AG09309 (cell line): ENCODE results near the gene COA8.

ENCODE experiments used
- DNase-seq: peaks from one replicate; pipeline ENCODE4 v3.0.0-alpha.2; 2010; ENCODE audit warnings: low read depth
- H3K4me3 ChIP-seq: 2 replicates; pipeline ENCODE4 v1.5.1; 2011; ENCODE audit warnings: mild to moderate bottlenecking, low read depth, low read length, moderate library complexity; ENCODE audit not compliant: control insufficient read depth
- CTCF ChIP-seq: IDR thresholded peaks from 2 replicates; pipeline ENCODE4 v1.5.1; 2011; ENCODE audit warnings: mild to moderate bottlenecking, low read depth, low read length, inconsistent platforms; ENCODE audit not compliant: insufficient read depth, control insufficient read depth; ENCODE audit errors: missing control alignments

COA8 gene

GRCh38 chr14:103534576-103535061 is 28.1 kb upstream of the COA8 start:
- TF ChIP-seq CTCF, result no peak
- H3K4me3 ChIP-seq, result no peak overlapping the region
- no peak for DNase-seq

DNA sequence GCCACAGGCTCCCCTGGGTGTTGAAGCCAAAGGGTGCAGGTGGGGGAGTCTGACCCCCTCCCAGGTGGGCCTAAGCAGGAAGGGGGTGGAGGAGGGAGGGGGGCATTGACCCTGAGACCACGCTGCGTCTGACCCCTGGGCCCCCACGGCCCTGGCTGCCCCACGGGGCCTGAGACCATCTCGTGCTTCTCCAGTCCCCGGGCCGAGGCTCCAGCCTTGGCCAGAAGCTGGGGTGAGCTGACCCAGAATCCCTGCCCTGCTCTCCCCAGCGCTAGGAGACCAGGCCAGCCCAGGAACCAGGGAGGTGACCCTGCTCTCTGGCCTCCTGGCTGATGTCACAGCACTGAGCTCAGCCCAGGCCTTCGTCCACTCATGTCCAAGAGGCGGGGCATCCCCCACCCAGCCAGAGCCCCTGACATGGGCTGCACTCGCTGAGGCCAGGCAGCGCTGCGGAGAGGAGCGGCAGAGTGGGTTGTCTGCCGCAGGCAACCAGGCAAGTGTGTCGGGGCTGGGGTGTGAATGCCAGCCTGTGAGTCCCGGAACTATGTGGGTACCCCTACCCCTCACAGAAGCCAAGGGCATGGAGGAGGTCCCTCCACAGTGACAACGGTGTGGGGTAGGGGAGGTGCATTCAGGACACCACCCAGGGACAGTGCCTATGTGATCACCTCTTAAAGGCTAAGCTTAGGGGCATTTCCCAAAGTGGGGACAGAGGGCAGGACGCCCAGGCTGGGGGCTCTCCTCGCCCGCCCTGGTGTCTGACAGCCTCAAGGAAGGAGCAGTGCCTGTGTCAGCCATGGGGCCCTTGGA is 27.5 kb upstream of the COA8 start:
- no peak for DNase-seq
- no peak for TF ChIP-seq CTCF
- no peak overlapping the region for H3K4me3 ChIP-seq

DNA sequence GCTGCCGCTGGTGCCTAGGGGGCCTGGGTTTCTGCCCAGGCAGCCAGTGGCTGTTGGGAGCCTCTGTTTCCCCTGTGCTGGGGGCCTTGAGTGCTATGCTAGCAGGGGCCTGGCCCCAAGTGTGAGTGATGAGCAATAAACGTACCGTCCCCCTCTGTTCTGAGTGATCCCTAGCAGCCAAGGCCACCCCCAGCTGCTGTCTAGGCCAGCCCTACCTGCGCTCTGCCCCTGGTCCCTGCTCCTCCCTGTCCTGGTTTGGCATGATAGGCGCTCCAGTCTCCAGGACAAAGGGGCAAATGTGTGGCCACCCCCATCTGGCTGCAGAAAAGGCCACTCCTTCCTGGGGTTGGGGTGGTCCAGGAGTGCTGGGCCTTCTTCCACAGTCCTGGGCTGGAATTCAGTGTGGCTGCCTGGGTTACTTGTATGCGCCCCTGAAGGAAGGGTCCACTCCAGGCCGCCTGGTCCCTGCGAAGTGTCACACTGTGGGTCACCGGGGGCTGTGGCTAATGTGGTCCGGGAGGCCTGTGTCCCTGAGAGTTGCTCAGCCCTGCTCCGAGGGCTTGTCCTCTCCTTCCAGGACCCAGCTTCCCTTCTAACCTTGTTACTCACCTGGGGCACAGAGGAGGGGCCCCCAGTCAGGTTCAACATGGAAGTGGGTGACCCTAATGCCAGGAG is 26.7 kb upstream of the COA8 start:
- DNase-seq, result no peak
- TF ChIP-seq CTCF, result no peak

GRCh38 chr14:103536693-103537092 is 26.1 kb upstream of the COA8 start:
- DNase-seq, result no peak
- no peak overlapping the region for H3K4me3 ChIP-seq
- TF ChIP-seq CTCF, result no peak

More for the DNA sequence above, 26.7 kb upstream of the COA8 start:
- H3K4me3 ChIP-seq, result no peak overlapping the region

GRCh38 chr14:103537175-103537990 is 25.4 kb upstream of the COA8 start:
- H3K4me3 ChIP-seq, result no peak overlapping the region
- no peak for TF ChIP-seq CTCF
- DNase-seq, result no peak

GRCh38 chr14:103538291-103539055 is 24.3 kb upstream of the COA8 start:
- TF ChIP-seq CTCF, result no peak
- DNase-seq, result no peak

More at GRCh38 chr14:103538291-103539055, 24.3 kb upstream of the COA8 start:
- H3K4me3 ChIP-seq, result no peak overlapping the region
